Measurements from ENCODE around the gene ZBTB7C. TPM values are rescaled to one million over a fixed set of nuclear protein-coding genes. Genes with fewer than 3 reads are reported as not detected.

Gene ZBTB7C
- total RNA-seq, 2 donors from 2014 or later, result 1.3 to 2.3 TPM

DNA sequence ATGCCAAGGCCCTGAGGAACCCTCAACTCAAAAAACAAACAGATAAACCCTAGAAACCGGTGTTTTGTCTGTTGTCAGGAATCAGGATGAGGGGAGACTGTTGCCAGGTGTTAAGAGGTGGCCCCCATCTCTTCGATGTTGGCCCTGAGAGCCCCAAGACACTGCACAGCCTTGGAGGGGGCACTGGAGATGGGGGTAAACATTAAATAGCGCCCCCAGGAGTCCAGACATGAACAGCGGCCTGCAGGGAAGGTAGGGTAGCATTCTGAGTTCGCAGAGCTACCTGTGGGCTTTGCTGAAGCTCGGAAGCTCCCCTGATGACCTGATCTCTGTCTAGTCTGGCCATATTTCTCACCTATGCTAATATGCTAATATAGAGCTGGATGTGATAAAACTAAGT lies 381.1 kb downstream of the ZBTB7C start:
- TF ChIP-seq POLR2A (IDR thresholded peaks at IDR 0.05), result no peak
- TF ChIP-seq, protein P1, sequence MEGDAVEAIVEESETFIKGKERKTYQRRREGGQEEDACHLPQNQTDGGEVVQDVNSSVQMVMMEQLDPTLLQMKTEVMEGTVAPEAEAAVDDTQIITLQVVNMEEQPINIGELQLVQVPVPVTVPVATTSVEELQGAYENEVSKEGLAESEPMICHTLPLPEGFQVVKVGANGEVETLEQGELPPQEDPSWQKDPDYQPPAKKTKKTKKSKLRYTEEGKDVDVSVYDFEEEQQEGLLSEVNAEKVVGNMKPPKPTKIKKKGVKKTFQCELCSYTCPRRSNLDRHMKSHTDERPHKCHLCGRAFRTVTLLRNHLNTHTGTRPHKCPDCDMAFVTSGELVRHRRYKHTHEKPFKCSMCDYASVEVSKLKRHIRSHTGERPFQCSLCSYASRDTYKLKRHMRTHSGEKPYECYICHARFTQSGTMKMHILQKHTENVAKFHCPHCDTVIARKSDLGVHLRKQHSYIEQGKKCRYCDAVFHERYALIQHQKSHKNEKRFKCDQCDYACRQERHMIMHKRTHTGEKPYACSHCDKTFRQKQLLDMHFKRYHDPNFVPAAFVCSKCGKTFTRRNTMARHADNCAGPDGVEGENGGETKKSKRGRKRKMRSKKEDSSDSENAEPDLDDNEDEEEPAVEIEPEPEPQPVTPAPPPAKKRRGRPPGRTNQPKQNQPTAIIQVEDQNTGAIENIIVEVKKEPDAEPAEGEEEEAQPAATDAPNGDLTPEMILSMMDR (IDR thresholded peaks at IDR 0.05), result no peak
- no peaks in the 10 kb centered on the region for H3K4me1 ChIP-seq
- no peak overlapping the region for H3K4me3 ChIP-seq
- intact Hi-C loops (cut with DNase I), result loop anchor here (5.0 to 10.0 kb wide), 2 partner anchors 253 to 419 kb away; no protein-coding TSS in a partner anchor
- H3K36me3 ChIP-seq (replicated peaks in 1 of 2; ENCODE audit: insufficient read depth in 1 of 2, low read depth in 2 of 2), result no peaks in the 10 kb centered on the region
- no peak overlapping the region for H3K27ac ChIP-seq
- no peak for DNase-seq
- H3K27me3 ChIP-seq, result no peaks in the 10 kb centered on the region
- no peak for ATAC-seq
- H3K9me3 ChIP-seq, result no peaks in the 10 kb centered on the region
- 77 to 81% methylated on average over 6 of the region's 6 CpGs for WGBS, 2 donors

DNA sequence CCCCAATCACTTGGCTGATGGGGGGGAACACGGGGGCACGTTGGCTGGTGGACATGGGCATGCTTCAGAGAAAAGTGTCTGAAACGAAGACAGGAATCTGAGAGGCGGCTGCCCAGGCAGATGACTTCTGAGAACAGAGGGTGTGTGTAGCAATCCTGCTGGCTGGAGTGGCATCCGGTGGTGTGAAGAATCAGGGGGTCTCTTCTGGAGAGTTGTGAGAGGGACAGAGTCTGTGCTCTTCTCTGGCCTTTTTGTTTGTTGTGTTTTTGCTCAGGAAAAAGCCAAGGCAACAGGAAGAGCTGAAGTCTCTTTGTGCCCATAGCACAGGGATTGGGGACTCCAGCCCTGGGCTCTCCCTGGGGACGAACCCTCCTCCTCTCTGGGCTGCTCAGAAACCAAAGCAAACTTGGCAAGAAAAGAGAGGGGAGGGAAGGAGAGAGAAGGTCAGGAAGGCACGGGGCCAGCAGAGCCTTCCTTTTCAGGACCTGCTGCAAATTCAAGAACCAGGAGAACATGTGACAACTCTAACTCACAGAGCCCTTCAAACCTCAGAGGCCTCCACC lies 381.7 kb downstream of the ZBTB7C start:
- Histone ChIP-seq H3K27ac (no peak overlapping the region), H3K9me3 (no peaks in the 10 kb centered on the region), H3K4me3 (no peak overlapping the region), H3K27me3 (no peaks in the 10 kb centered on the region), H3K4me1 (no peaks in the 10 kb centered on the region), H3K36me3 (replicated peaks in 1 of 2; ENCODE audit: insufficient read depth in 1 of 2, low read depth in 2 of 2) (no peaks in the 10 kb centered on the region)
- no peak for ATAC-seq
- 47 to 59% methylated on average over 7 of the region's 7 CpGs for WGBS, 2 donors
- TF ChIP-seq POLR2A (IDR thresholded peaks at IDR 0.05), result no peak
- TF ChIP-seq, protein P1 (IDR thresholded peaks at IDR 0.05), result no peak
- intact Hi-C loops (cut with DNase I), result loop anchor here (5.0 to 10.0 kb wide), 2 partner anchors 253 to 420 kb away; no protein-coding TSS in a partner anchor
- no peak for DNase-seq

DNA sequence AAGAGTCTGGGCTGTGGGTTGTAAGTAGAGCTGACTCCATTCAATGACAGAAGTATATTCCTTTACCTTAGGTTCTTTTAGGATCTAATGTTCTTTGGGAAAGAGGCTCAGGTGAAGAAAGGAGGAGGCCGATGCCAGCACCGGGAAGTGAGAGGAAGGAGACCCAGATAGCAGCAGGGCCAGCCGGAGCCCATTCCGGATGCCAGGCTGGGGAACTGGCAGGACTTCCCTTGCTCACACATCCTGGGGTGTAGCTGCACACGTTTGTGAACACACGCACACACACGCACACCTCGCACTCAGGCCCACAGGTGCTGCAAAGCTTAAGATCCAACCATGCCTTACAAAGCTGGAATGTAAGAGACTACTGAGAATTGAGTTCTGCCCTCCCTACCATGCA lies 383.0 kb downstream of the ZBTB7C start:
- Histone ChIP-seq H3K4me1 (no peaks in the 10 kb centered on the region), H3K27me3 (no peaks in the 10 kb centered on the region), H3K9me3 (no peaks in the 10 kb centered on the region), H3K27ac (no peak overlapping the region), H3K36me3 (replicated peaks in 1 of 2; ENCODE audit: insufficient read depth in 1 of 2, low read depth in 2 of 2) (no peaks in the 10 kb centered on the region), H3K4me3 (no peak overlapping the region)
- intact Hi-C loops (cut with DNase I), result loop anchor here (5.0 to 10.0 kb wide), 2 partner anchors 251 to 421 kb away; no protein-coding TSS in a partner anchor
- no peak for ATAC-seq
- TF ChIP-seq POLR2A (IDR thresholded peaks at IDR 0.05), result no peak
- TF ChIP-seq, protein P1 (IDR thresholded peaks at IDR 0.05), result no peak
- DNase-seq, result no peak
- 73 to 84% methylated on average over 8 of the region's 8 CpGs for WGBS, 2 donors

DNA sequence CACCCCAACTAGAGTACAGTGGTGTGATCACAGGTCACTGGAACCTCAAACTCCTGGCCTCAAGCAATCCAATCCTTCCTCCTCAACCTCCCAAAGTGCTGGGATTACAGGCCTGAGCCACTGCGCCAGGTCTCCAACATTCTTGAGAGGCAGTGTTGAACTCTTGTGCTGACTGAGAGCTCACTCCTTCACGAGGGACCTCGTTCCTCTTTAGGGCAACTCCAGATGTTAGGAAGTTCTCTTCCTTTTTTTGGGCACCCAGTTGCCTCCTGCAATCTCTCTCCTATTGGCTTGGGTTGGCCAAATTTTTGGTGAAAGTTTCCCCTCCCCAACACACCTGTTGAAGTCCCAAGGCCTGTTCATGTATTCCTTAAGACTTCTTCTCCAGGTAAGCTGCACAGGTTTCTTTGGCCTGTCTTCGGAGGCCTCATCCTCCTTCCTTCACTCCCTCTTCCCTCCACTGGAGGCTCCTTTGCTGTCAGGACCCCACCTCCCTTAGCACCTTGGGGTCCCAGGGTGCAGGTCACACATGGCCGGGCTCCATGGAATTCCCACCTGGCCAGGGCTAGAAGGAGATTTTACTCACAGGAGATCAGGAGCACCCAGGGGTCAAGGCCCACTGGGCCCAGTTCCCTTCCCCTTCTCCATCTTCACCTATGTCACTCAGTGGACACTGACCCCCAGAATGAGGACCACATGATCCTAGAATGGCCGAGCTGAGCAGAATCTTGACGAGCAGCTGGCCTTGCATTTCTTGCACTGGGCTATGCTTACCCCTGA lies 384.1 kb downstream of the ZBTB7C start:
- ATAC-seq (no peak), DNase-seq (no peak)
- no peak overlapping the region for H3K27ac ChIP-seq
- TF ChIP-seq, protein P1 (IDR thresholded peaks at IDR 0.05), result no peak
- no peak for TF ChIP-seq POLR2A (IDR thresholded peaks at IDR 0.05)
- no peaks in the 10 kb centered on the region for H3K4me1 ChIP-seq
- 78 to 85% methylated on average over 7 of the region's 7 CpGs for WGBS, 2 donors
- no peak overlapping the region for H3K4me3 ChIP-seq
- intact Hi-C loops (cut with DNase I), result loop anchor here (5.0 to 10.0 kb wide), 2 partner anchors 250 to 422 kb away; no protein-coding TSS in a partner anchor
- H3K36me3 ChIP-seq (replicated peaks in 1 of 2; ENCODE audit: insufficient read depth in 1 of 2, low read depth in 2 of 2), result no peaks in the 10 kb centered on the region
- H3K9me3 ChIP-seq, result no peaks in the 10 kb centered on the region
- H3K27me3 ChIP-seq, result no peaks in the 10 kb centered on the region

All from body of pancreas (tissue), 4 donors.